Measurements from ENCODE around the gene QRICH2.

The QRICH2 gene

DNA sequence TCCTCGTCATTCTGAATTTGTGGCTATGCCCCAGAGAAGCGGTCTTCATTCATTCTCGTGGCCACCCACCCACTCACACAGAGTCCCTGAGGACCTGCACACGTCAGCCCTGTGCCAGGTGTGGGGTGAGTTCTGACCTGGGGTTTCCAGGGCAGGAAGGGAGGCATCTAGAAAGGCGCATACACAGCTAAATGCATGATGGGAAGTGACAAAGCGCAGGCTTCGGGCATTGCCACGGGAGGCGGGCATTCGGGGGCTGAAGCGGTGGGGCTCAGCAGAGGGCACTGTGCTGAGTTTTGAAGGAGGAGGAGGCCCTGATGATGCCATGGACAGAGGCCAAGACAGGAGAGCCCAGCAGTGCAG lies 32.0 kb downstream of the QRICH2 start:
- H3K4me1 ChIP-seq (ENCODE audit: insufficient read depth, low read length, poor library complexity, severe bottlenecking) = peaks cover 2% of the 10 kb centered on the region

DNA sequence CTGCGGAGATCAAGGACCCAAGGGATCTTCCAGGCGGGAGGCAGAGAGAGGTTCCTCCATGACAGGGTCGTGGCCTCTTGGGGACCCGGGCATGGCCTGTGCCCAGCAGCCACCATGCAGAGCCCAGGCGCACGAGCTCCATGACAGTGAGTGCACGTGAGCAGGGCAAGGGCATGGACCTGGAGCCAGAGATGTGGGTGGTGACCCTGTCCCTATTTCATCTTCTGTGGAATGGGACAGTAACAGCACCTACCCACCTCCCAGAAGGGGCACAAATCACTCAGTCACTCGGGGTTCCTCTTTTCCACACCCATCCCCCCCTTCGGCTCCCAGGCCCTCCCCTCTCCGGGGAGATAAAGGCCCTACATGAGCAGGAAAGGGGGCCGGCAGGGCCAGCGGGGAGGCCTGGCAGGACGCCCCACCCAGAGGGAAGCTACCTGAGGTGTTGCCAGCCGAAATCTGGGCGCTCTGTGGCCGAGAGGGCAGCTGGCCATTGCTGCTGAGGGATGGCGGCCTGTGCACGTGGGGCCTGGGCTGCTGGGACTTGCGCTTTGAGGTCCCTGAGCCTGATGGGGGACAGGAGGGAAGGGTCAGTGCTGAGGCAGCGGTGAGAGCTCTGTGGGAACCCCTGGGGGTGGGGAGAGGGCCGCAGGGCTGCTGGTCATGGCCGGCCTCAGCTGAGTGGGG lies 32.6 kb downstream of the QRICH2 start:
- H3K9ac ChIP-seq (ENCODE audit: low read depth, low read length, poor library complexity, severe bottlenecking) = no peak overlapping the region
- H3F3A ChIP-seq (ENCODE audit: low read depth) = no peaks in the 10 kb centered on the region
- no peak overlapping the region for H3K4me2 ChIP-seq (ENCODE audit: low read depth, low read length, poor library complexity, severe bottlenecking)
- no peak for TF ChIP-seq EZH2phosphoT487 (IDR thresholded peaks at IDR 0.05; ENCODE audit: borderline replicate concordance)
- TF ChIP-seq, protein P1, sequence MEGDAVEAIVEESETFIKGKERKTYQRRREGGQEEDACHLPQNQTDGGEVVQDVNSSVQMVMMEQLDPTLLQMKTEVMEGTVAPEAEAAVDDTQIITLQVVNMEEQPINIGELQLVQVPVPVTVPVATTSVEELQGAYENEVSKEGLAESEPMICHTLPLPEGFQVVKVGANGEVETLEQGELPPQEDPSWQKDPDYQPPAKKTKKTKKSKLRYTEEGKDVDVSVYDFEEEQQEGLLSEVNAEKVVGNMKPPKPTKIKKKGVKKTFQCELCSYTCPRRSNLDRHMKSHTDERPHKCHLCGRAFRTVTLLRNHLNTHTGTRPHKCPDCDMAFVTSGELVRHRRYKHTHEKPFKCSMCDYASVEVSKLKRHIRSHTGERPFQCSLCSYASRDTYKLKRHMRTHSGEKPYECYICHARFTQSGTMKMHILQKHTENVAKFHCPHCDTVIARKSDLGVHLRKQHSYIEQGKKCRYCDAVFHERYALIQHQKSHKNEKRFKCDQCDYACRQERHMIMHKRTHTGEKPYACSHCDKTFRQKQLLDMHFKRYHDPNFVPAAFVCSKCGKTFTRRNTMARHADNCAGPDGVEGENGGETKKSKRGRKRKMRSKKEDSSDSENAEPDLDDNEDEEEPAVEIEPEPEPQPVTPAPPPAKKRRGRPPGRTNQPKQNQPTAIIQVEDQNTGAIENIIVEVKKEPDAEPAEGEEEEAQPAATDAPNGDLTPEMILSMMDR (conservative IDR thresholded peaks at IDR 0.05; ENCODE audit: low read length) = no peak
- peaks cover 6% of the 10 kb centered on the region for H3K4me1 ChIP-seq (ENCODE audit: insufficient read depth, low read length, poor library complexity, severe bottlenecking)
- H3K4me3 ChIP-seq (ENCODE audit: low read length, poor library complexity, severe bottlenecking) = no peak overlapping the region
- no peaks in the 10 kb centered on the region for H4K20me1 ChIP-seq (ENCODE audit: insufficient read depth, low read length, poor library complexity, severe bottlenecking)
- no peaks in the 10 kb centered on the region for H3K27me3 ChIP-seq (ENCODE audit: insufficient read depth, low read length, poor library complexity, severe bottlenecking)
- peaks cover 12% of the 10 kb centered on the region; the same call in 1 of the 2 replicates for H3K79me2 ChIP-seq (ENCODE audit: insufficient read depth, low read length)
- H3K36me3 ChIP-seq (ENCODE audit: insufficient read depth, low read length) = no peaks in the 10 kb centered on the region; the same call in 1 of the 2 replicates
- H3K9me2 ChIP-seq (replicated peaks; ENCODE audit: low read depth, low read length) = no peaks in the 10 kb centered on the region
- no peak overlapping the region for H2AFZ ChIP-seq (ENCODE audit: low read length)
- H3K9me3 ChIP-seq (ENCODE audit: insufficient read depth, low read depth, low read length) = no peaks in the 10 kb centered on the region

More for the DNA sequence above, 32.0 kb downstream of the QRICH2 start:
- Histone ChIP-seq H3K9me2 (replicated peaks; ENCODE audit: low read depth, low read length) (no peaks in the 10 kb centered on the region), H3K4me3 (ENCODE audit: low read length, poor library complexity, severe bottlenecking) (no peak overlapping the region), H3K79me2 (ENCODE audit: insufficient read depth, low read length) (peaks cover 7% of the 10 kb centered on the region; the same call in 1 of the 2 replicates), H3K9ac (ENCODE audit: low read depth, low read length, poor library complexity, severe bottlenecking) (no peak overlapping the region), H3K27me3 (ENCODE audit: insufficient read depth, low read length, poor library complexity, severe bottlenecking) (no peaks in the 10 kb centered on the region), H2AFZ (ENCODE audit: low read length) (no peak overlapping the region), H3F3A (ENCODE audit: low read depth) (no peaks in the 10 kb centered on the region), H3K9me3 (ENCODE audit: insufficient read depth, low read depth, low read length) (no peaks in the 10 kb centered on the region), H3K4me2 (ENCODE audit: low read depth, low read length, poor library complexity, severe bottlenecking) (no peak overlapping the region), H3K36me3 (ENCODE audit: insufficient read depth, low read length) (no peaks in the 10 kb centered on the region; the same call in 1 of the 2 replicates), H4K20me1 (ENCODE audit: insufficient read depth, low read length, poor library complexity, severe bottlenecking) (no peaks in the 10 kb centered on the region)
- TF ChIP-seq, protein P1 (conservative IDR thresholded peaks at IDR 0.05; ENCODE audit: low read length) = no peak
- no peak for TF ChIP-seq EZH2phosphoT487 (IDR thresholded peaks at IDR 0.05; ENCODE audit: borderline replicate concordance)

DNA sequence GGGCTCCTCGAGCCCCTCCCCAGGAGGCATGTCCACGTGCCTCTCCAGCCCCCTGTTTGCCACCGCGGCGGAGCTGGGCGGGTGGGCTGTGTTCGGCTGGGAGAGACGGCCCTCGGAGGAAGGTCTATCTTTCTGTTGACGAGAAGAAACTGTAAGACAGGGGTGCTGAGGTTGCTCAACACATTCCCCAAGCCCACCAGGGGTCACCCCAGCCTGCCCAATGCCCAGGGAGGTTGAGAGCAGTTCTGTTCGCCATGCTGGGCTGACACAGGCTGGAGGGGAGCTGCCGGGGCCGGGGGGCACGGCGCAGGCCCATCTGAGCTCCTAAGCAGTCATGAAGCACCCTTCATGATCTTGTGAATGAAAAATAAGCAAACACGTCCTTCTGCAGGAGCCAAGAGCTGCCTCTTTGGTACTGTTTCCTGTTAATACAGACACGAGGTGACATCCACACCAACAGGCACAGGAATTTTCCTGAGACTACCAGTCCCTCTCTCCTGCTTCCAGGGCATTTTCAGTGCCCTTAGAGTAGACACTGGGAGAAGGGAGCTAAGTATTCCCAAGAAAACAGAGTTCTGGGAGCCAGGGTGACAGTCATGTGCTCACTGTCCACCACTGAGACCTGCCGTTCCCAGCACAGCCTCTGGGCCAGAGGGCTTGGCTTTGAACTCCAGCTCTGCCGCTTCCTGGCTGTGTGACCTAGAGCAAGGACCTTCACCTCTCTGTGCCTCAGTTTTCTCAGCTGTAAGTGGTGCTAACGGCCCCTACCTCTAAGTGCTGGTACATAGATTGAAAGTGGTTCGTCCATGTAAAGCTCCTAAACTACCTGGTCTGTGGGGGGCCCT lies 33.7 kb downstream of the QRICH2 start:
- no peaks in the 10 kb centered on the region for H3K27me3 ChIP-seq (ENCODE audit: insufficient read depth, low read length, poor library complexity, severe bottlenecking)
- H3F3A ChIP-seq (ENCODE audit: low read depth) = no peaks in the 10 kb centered on the region
- peaks cover 7% of the 10 kb centered on the region for H4K20me1 ChIP-seq (ENCODE audit: insufficient read depth, low read length, poor library complexity, severe bottlenecking)
- H3K4me1 ChIP-seq (ENCODE audit: insufficient read depth, low read length, poor library complexity, severe bottlenecking) = peaks cover 12% of the 10 kb centered on the region
- no peaks in the 10 kb centered on the region for H3K9me3 ChIP-seq (ENCODE audit: insufficient read depth, low read depth, low read length)
- peaks cover 20% of the 10 kb centered on the region for H3K79me2 ChIP-seq (ENCODE audit: insufficient read depth, low read length)
- H3K9ac ChIP-seq (ENCODE audit: low read depth, low read length, poor library complexity, severe bottlenecking) = no peak overlapping the region
- no peaks in the 10 kb centered on the region for H3K9me2 ChIP-seq (replicated peaks; ENCODE audit: low read depth, low read length)
- no peak overlapping the region for H3K4me3 ChIP-seq (ENCODE audit: low read length, poor library complexity, severe bottlenecking)
- H3K36me3 ChIP-seq (ENCODE audit: insufficient read depth, low read length) = no peaks in the 10 kb centered on the region; the same call in 1 of the 2 replicates
- no peak overlapping the region for H3K4me2 ChIP-seq (ENCODE audit: low read depth, low read length, poor library complexity, severe bottlenecking)
- no peak overlapping the region for H2AFZ ChIP-seq (ENCODE audit: low read length)
- TF ChIP-seq EZH2phosphoT487 (IDR thresholded peaks at IDR 0.05; ENCODE audit: borderline replicate concordance) = no peak
- TF ChIP-seq, protein P1 (conservative IDR thresholded peaks at IDR 0.05; ENCODE audit: low read length) = no peak
